Body of pancreas (tissue), 4 donors: ENCODE results near the gene PLPPR4. TPM values are rescaled to one million over a fixed set of nuclear protein-coding genes. Genes with fewer than 3 reads are reported as not detected.

Experiments used
- ATAC-seq: fragments of 150-250 bp; one replicate; pipeline ENCODE4 v1.9.1; 2016
- DNase-seq, 4 donors: peaks; one replicate each; pipeline ENCODE4 v3.0.0-alpha.2; 2019
- H3K27ac ChIP-seq, 4 donors: fragments of 200-600 bp; sonication (generic); 1 replicate in 3 of 4; 2 replicates in 1 of 4; pipeline versions ENCODE4 v1.5.1 to v1.6.1; 2016 to 2019; ENCODE audit warnings: mild to moderate bottlenecking in 1 of 4, mixed read lengths in 1 of 4, moderate library complexity in 1 of 4
- H3K27me3 ChIP-seq, 2 donors: fragments of 200-600 bp; sonication (generic); one replicate each; pipeline ENCODE4 v1.6.0; 2016; ENCODE audit warnings: mild to moderate bottlenecking in 1 of 2
- H3K36me3 ChIP-seq, 2 donors: fragments of 200-600 bp; sonication (generic); replicated peaks in 1 of 2; 2 replicates each; pipeline ENCODE4 v1.5.1; 2016; ENCODE audit warnings: low read depth in 2 of 2; ENCODE audit not compliant: insufficient read depth in 1 of 2
- H3K4me1 ChIP-seq: fragments of 200-600 bp; sonication (generic); one replicate; pipeline ENCODE4 v1.6.0; 2016
- H3K4me3 ChIP-seq, 2 donors: fragments of 200-600 bp; sonication (generic); 1 replicate in 1 of 2; 2 replicates in 1 of 2; pipeline ENCODE4 v1.5.1; 2016 to 2019
- H3K9me3 ChIP-seq, 3 donors: fragments of 200-600 bp; sonication (generic); 1 replicate in 2 of 3; 2 replicates in 1 of 3; pipeline ENCODE4 v1.5.1; 2016
- POLR2A ChIP-seq, 3 donors: fragments of 450-650 bp; IDR thresholded peaks; one replicate each; pipeline ENCODE4 v1.6.1; 2016; ENCODE audit warnings: antibody characterized with exemption in 3 of 3, mild to moderate bottlenecking in 2 of 3
- WGBS, 2 donors: methylation state at CpG; one replicate each; pipeline ENCODE4 v1.1.5; 2017; 5-methylcytosine and 5-hydroxymethylcytosine counted together
- intact Hi-C: fragments of 100-400 bp; cut with DNase I; formaldehyde crosslinking; loops from one replicate; pipeline ENCODE4 v1.15.1; 2023
- total RNA-seq, 2 donors: library from RNA; depleted of rRNA; stranded (reverse); fragments of >200 nt; gene quantifications; one replicate each; pipeline ENCODE4 v1.1.0, GENCODE V29; 2016
- TF ChIP-seq, protein P1 (sequence below), 7 experiments: fragments of 450-650 bp in 4 of 7; fragments of 200-600 bp in 3 of 7; sonication (generic) in 3 of 7; IDR thresholded peaks; one replicate each; pipeline ENCODE4 v1.5.1; 2016 to 2019; ENCODE audit warnings: antibody characterized with exemption in 7 of 7

The PLPPR4 gene
- total RNA-seq, 2 donors from 2014 or later, result 0.52 TPM; not detected in 1

GRCh38 chr1:99292886-99293285 lies 28.6 kb downstream of the PLPPR4 start:
- intact Hi-C loops, result no loop called here
- no peaks in the 10 kb centered on the region for H3K36me3 ChIP-seq
- H3K4me1 ChIP-seq, result no peaks in the 10 kb centered on the region
- 61 to 69% methylated on average over 6 of the region's 6 CpGs for WGBS, 2 donors
- no peaks in the 10 kb centered on the region for H3K27me3 ChIP-seq
- ATAC-seq (no peak), DNase-seq (no peak)
- H3K9me3 ChIP-seq, result no peaks in the 10 kb centered on the region
- TF ChIP-seq, protein P1, sequence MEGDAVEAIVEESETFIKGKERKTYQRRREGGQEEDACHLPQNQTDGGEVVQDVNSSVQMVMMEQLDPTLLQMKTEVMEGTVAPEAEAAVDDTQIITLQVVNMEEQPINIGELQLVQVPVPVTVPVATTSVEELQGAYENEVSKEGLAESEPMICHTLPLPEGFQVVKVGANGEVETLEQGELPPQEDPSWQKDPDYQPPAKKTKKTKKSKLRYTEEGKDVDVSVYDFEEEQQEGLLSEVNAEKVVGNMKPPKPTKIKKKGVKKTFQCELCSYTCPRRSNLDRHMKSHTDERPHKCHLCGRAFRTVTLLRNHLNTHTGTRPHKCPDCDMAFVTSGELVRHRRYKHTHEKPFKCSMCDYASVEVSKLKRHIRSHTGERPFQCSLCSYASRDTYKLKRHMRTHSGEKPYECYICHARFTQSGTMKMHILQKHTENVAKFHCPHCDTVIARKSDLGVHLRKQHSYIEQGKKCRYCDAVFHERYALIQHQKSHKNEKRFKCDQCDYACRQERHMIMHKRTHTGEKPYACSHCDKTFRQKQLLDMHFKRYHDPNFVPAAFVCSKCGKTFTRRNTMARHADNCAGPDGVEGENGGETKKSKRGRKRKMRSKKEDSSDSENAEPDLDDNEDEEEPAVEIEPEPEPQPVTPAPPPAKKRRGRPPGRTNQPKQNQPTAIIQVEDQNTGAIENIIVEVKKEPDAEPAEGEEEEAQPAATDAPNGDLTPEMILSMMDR (IDR thresholded peaks at IDR 0.05), result no peak
- no peak for TF ChIP-seq POLR2A (IDR thresholded peaks at IDR 0.05)
- H3K4me3 ChIP-seq, result no peak overlapping the region
- no peak overlapping the region for H3K27ac ChIP-seq

DNA sequence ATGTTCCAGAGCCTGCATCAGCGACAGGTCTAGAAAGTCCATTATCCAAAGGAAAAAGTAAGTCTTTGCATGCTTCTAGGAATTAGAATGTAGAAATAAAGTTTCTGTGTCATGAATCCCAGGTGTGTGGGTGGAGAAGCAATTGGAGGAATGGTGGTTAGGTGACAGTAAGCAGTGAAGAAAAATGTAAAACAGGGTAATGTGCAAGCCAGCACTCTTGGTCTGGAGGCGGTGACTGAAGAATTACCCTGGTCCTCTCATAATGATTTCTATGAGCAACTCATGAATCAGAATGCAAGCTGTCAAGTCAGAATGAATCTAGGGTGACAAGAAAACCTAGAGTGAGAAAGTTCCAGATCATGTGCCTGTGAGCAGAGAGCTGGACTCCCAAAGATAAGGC lies 33.6 kb downstream of the PLPPR4 start:
- intact Hi-C loops, result no loop called here
- H3K4me3 ChIP-seq, result no peak overlapping the region
- no peaks in the 10 kb centered on the region for H3K36me3 ChIP-seq
- ATAC-seq (no peak), DNase-seq (no peak)
- WGBS, 2 donors, result 87 to 88% methylated on average over 2 of the region's 2 CpGs
- H3K27me3 ChIP-seq, result no peaks in the 10 kb centered on the region
- TF ChIP-seq, protein P1 (IDR thresholded peaks at IDR 0.05), result no peak
- no peak for TF ChIP-seq POLR2A (IDR thresholded peaks at IDR 0.05)
- H3K4me1 ChIP-seq, result no peaks in the 10 kb centered on the region
- H3K9me3 ChIP-seq, result no peaks in the 10 kb centered on the region
- H3K27ac ChIP-seq, result no peak overlapping the region

DNA sequence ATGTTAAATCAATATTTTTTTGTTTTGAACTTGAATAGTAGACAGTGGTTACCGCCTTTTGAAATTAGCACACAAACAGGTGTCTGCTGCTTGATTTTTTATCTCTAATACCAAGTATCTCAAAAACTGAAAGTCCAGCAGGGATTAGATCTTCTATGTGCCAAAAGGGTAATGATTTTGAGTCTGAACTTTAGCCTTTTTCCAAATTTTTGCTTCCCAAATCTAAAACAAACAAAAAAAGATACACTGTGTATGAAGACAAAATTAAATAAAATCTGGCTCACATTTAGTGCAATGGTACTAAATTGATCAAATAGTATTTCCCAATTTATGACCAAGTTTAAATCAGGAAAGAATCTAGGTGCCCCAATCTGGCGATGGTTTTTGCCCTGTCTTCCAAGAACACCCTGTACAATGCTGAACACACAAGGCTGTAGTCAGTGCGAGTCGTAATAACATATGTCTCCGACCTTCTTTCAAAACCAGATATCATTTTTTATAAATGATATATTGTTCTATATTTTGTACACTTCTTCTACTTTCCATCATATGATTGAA lies 40.5 kb downstream of the PLPPR4 start:
- H3K27me3 ChIP-seq, result no peaks in the 10 kb centered on the region
- H3K27ac ChIP-seq, result no peak overlapping the region
- TF ChIP-seq POLR2A (IDR thresholded peaks at IDR 0.05), result no peak
- TF ChIP-seq, protein P1 (IDR thresholded peaks at IDR 0.05), result no peak
- ATAC-seq, result no peak
- no peak for DNase-seq
- no peaks in the 10 kb centered on the region for H3K4me1 ChIP-seq
- H3K36me3 ChIP-seq, result no peaks in the 10 kb centered on the region
- H3K9me3 ChIP-seq, result no peaks in the 10 kb centered on the region
- 66 to 81% methylated on average over 5 of the region's 5 CpGs for WGBS, 2 donors
- intact Hi-C loops, result no loop called here
- H3K4me3 ChIP-seq, result no peak overlapping the region

- no peak for DNase-seq
- intact Hi-C loops, result no loop called here
- no peaks in the 10 kb centered on the region for H3K27me3 ChIP-seq
- H3K4me3 ChIP-seq, result no peak overlapping the region
- no peak overlapping the region for H3K27ac ChIP-seq
- H3K9me3 ChIP-seq, result no peaks in the 10 kb centered on the region
- 75 to 76% methylated on average over 7 of the region's 7 CpGs for WGBS, 2 donors
- ATAC-seq, result no peak
- H3K4me1 ChIP-seq, result no peaks in the 10 kb centered on the region
- no peaks in the 10 kb centered on the region for H3K36me3 ChIP-seq
- no peak for TF ChIP-seq POLR2A (IDR thresholded peaks at IDR 0.05)
- TF ChIP-seq, protein P1 (IDR thresholded peaks at IDR 0.05), result no peak
These were observed 41.3 kb downstream of the PLPPR4 start for GRCh38 chr1:99305626-99306025.

GRCh38 chr1:99306056-99306455 lies 41.8 kb downstream of the PLPPR4 start:
- H3K27ac ChIP-seq, result no peak overlapping the region
- intact Hi-C loops, result no loop called here
- no peaks in the 10 kb centered on the region for H3K9me3 ChIP-seq
- no peak overlapping the region for H3K4me3 ChIP-seq
- DNase-seq, result no peak
- TF ChIP-seq, protein P1 (IDR thresholded peaks at IDR 0.05), result no peak
- TF ChIP-seq POLR2A (IDR thresholded peaks at IDR 0.05), result no peak
- no peak for ATAC-seq
- H3K36me3 ChIP-seq, result no peaks in the 10 kb centered on the region
- 64 to 72% methylated on average over 7 of the region's 7 CpGs for WGBS, 2 donors
- no peaks in the 10 kb centered on the region for H3K4me1 ChIP-seq
- no peaks in the 10 kb centered on the region for H3K27me3 ChIP-seq
